ENCODE results near the gene UAP1L1.

The UAP1L1 gene

GRCh38 chr9:137075275-137075775 lies 2.0 kb upstream of the UAP1L1 start:
- Histone ChIP-seq H3K4me3 (replicated peaks; ENCODE audit: insufficient read depth, low read length) (no peak overlapping the region), H3K27me3 (ENCODE audit: insufficient read depth, poor library complexity, severe bottlenecking) (peaks cover 10% of the 10 kb centered on the region), H3K27ac (replicated peaks) (no peak overlapping the region)
- no peak for TF ChIP-seq GABPA (IDR thresholded peaks at IDR 0.05; ENCODE audit: low read depth)
- TF ChIP-seq SPI1 (IDR thresholded peaks at IDR 0.05; ENCODE audit: borderline replicate concordance, low read depth) = no peak
- no peak for TF ChIP-seq REST (IDR thresholded peaks at IDR 0.05; ENCODE audit: insufficient replicate concordance, low read depth)
- no peak for TF ChIP-seq POLR2AphosphoS5 (IDR thresholded peaks at IDR 0.05; ENCODE audit: low read depth)
- TF ChIP-seq CTCF (IDR thresholded peaks at IDR 0.05; ENCODE audit: insufficient read depth, low read length) = no peak
- no peak for DNase-seq (ENCODE audit: low read depth in 1 of 2, low spot score in 1 of 2)

GRCh38 chr9:137076636-137077009 lies 694 bp upstream of the UAP1L1 start:
- Histone ChIP-seq H3K27me3 (ENCODE audit: insufficient read depth, poor library complexity, severe bottlenecking) (peaks cover 10% of the 10 kb centered on the region), H3K27ac (replicated peaks) (no peak overlapping the region), H3K4me3 (replicated peaks; ENCODE audit: insufficient read depth, low read length) (no peak overlapping the region)
- no peak for DNase-seq (ENCODE audit: low read depth in 1 of 2, low spot score in 1 of 2)
- no peak for TF ChIP-seq GABPA (IDR thresholded peaks at IDR 0.05; ENCODE audit: low read depth)
- no peak for TF ChIP-seq CTCF (IDR thresholded peaks at IDR 0.05; ENCODE audit: insufficient read depth, low read length)
- TF ChIP-seq REST (IDR thresholded peaks at IDR 0.05; ENCODE audit: insufficient replicate concordance, low read depth) = no peak
- no peak for TF ChIP-seq POLR2AphosphoS5 (IDR thresholded peaks at IDR 0.05; ENCODE audit: low read depth)
- no peak for TF ChIP-seq SPI1 (IDR thresholded peaks at IDR 0.05; ENCODE audit: borderline replicate concordance, low read depth)

- H3K4me3 ChIP-seq (replicated peaks; ENCODE audit: insufficient read depth, low read length) = peak overlapping the region; percentile 60
- peaks cover 10% of the 10 kb centered on the region for H3K27me3 ChIP-seq (ENCODE audit: insufficient read depth, poor library complexity, severe bottlenecking)
- no peak for DNase-seq (ENCODE audit: low read depth in 1 of 2, low spot score in 1 of 2)
- no peak overlapping the region for H3K27ac ChIP-seq (replicated peaks)
- TF ChIP-seq SPI1 (IDR thresholded peaks at IDR 0.05; ENCODE audit: borderline replicate concordance, low read depth) (no peak), GABPA (IDR thresholded peaks at IDR 0.05; ENCODE audit: low read depth) (no peak), CTCF (IDR thresholded peaks at IDR 0.05; ENCODE audit: insufficient read depth, low read length) (no peak), POLR2AphosphoS5 (IDR thresholded peaks at IDR 0.05; ENCODE audit: low read depth) (no peak), REST (IDR thresholded peaks at IDR 0.05; ENCODE audit: insufficient replicate concordance, low read depth) (no peak)
Observed at GRCh38 chr9:137077758-137078693, 709 bp downstream of the UAP1L1 start.

Measured in HL-60 (cell line).